Neuron (in vitro differentiated cells): ENCODE measurements around the gene UBC.
"Not testable (repeated sequence)": the region's sequence is repeated elsewhere in the genome, so short reads cannot be mapped to it uniquely, and the experiment has no call there.

Experiments used
- H2AFZ ChIP-seq: one replicate; pipeline ENCODE4 v1.6.1; 2013; ENCODE audit warnings: low read depth, mild to moderate bottlenecking, inconsistent platforms, low read length, moderate library complexity
- H3K27me3 ChIP-seq: one replicate; pipeline ENCODE4 v1.6.1; 2013; ENCODE audit warnings: low read length; ENCODE audit not compliant: insufficient read depth
- H3K36me3 ChIP-seq: one replicate; pipeline ENCODE4 v1.6.1; 2013; ENCODE audit warnings: low read length; ENCODE audit not compliant: insufficient read depth
- H3K4me1 ChIP-seq: one replicate; pipeline ENCODE4 v1.6.1; 2013; ENCODE audit warnings: low read length; ENCODE audit not compliant: insufficient read depth
- H3K4me3 ChIP-seq: 2 replicates; pipeline ENCODE4 v1.5.1; 2013; ENCODE audit warnings: mild to moderate bottlenecking, low read length, moderate library complexity
- H3K9me3 ChIP-seq: one replicate; pipeline ENCODE4 v1.6.1; 2013; ENCODE audit warnings: low read length

Gene UBC

GRCh38 chr12:124881123-124881522, 33.3 kb downstream of the UBC start:
- no peak overlapping the region for H3K4me3 ChIP-seq
- H3K27me3 ChIP-seq, result no peaks in the 10 kb centered on the region
- H2AFZ ChIP-seq, result no peak overlapping the region
- H3K9me3 ChIP-seq, result no peaks in the 10 kb centered on the region
- H3K36me3 ChIP-seq, result no peaks in the 10 kb centered on the region
- no peaks in the 10 kb centered on the region for H3K4me1 ChIP-seq

- H3K4me3 ChIP-seq, H3K9me3 ChIP-seq, H3K4me1 ChIP-seq, H3K36me3 ChIP-seq, H3K27me3 ChIP-seq, H2AFZ ChIP-seq: not testable (repeated sequence)
These were observed 34.1 kb downstream of the UBC start for GRCh38 chr12:124880335-124880734.

- Histone ChIP-seq H2AFZ (no peak overlapping the region), H3K27me3 (no peaks in the 10 kb centered on the region)
These were observed 35.5 kb downstream of the UBC start for GRCh38 chr12:124878795-124879516.

GRCh38 chr12:124877423-124877822, 37.0 kb downstream of the UBC start:
- Histone ChIP-seq H3K4me3 (no peak overlapping the region), H3K36me3 (no peaks in the 10 kb centered on the region), H2AFZ (no peak overlapping the region), H3K9me3 (no peaks in the 10 kb centered on the region), H3K27me3 (no peaks in the 10 kb centered on the region), H3K4me1 (peaks cover 5% of the 10 kb centered on the region)

More at GRCh38 chr12:124878795-124879516, 35.5 kb downstream of the UBC start:
- Histone ChIP-seq H3K9me3 (no peaks in the 10 kb centered on the region), H3K36me3 (no peaks in the 10 kb centered on the region), H3K4me3 (no peak overlapping the region), H3K4me1 (peaks cover 5% of the 10 kb centered on the region)

GRCh38 chr12:124876171-124876570, 38.3 kb downstream of the UBC start:
- Histone ChIP-seq H3K36me3 (no peaks in the 10 kb centered on the region), H2AFZ (peak overlapping the region; percentile 13), H3K4me3 (no peak overlapping the region), H3K9me3 (no peaks in the 10 kb centered on the region), H3K27me3 (no peaks in the 10 kb centered on the region), H3K4me1 (peaks cover 5% of the 10 kb centered on the region)

- H2AFZ ChIP-seq, result peak overlapping the region; percentile 13
- no peaks in the 10 kb centered on the region for H3K36me3 ChIP-seq
- peaks cover 5% of the 10 kb centered on the region for H3K4me1 ChIP-seq
- no peaks in the 10 kb centered on the region for H3K27me3 ChIP-seq
- no peaks in the 10 kb centered on the region for H3K9me3 ChIP-seq
- no peak overlapping the region for H3K4me3 ChIP-seq
These were observed 38.7 kb downstream of the UBC start for GRCh38 chr12:124875803-124876132.

- H3K36me3 ChIP-seq, result no peaks in the 10 kb centered on the region
- no peaks in the 10 kb centered on the region for H3K9me3 ChIP-seq
- H2AFZ ChIP-seq, result peak overlapping the region; percentile 31
- H3K4me1 ChIP-seq, result peaks cover 5% of the 10 kb centered on the region
- H3K4me3 ChIP-seq, result no peak overlapping the region
- H3K27me3 ChIP-seq, result no peaks in the 10 kb centered on the region
These were observed 39.3 kb downstream of the UBC start for GRCh38 chr12:124874988-124875802.

GRCh38 chr12:124874188-124874587, 40.3 kb downstream of the UBC start:
- Histone ChIP-seq H3K4me3 (no peak overlapping the region), H3K36me3 (no peaks in the 10 kb centered on the region), H3K27me3 (no peaks in the 10 kb centered on the region), H2AFZ (no peak overlapping the region), H3K4me1 (peaks cover 5% of the 10 kb centered on the region), H3K9me3 (no peaks in the 10 kb centered on the region)

- Histone ChIP-seq H2AFZ (no peak overlapping the region), H3K4me3 (no peak overlapping the region), H3K9me3 (no peaks in the 10 kb centered on the region), H3K36me3 (no peaks in the 10 kb centered on the region), H3K27me3 (no peaks in the 10 kb centered on the region), H3K4me1 (peaks cover 5% of the 10 kb centered on the region)
These were observed 42.3 kb downstream of the UBC start for GRCh38 chr12:124872068-124872719.

GRCh38 chr12:124871297-124871696, 43.2 kb downstream of the UBC start:
- Histone ChIP-seq H3K27me3 (no peaks in the 10 kb centered on the region), H3K4me1 (peaks cover 5% of the 10 kb centered on the region), H2AFZ (no peak overlapping the region), H3K36me3 (no peaks in the 10 kb centered on the region), H3K9me3 (no peaks in the 10 kb centered on the region), H3K4me3 (no peak overlapping the region)

- H2AFZ ChIP-seq, result no peak overlapping the region
- no peaks in the 10 kb centered on the region for H3K27me3 ChIP-seq
- peaks cover 4% of the 10 kb centered on the region for H3K4me1 ChIP-seq
- no peaks in the 10 kb centered on the region for H3K9me3 ChIP-seq
- H3K36me3 ChIP-seq, result no peaks in the 10 kb centered on the region
- no peak overlapping the region for H3K4me3 ChIP-seq
These were observed 43.9 kb downstream of the UBC start for GRCh38 chr12:124870515-124870914.

GRCh38 chr12:124869059-124869665, 45.3 kb downstream of the UBC start:
- Histone ChIP-seq H3K27me3 (no peaks in the 10 kb centered on the region), H2AFZ (no peak overlapping the region), H3K4me3 (no peak overlapping the region), H3K36me3 (no peaks in the 10 kb centered on the region), H3K4me1 (no peaks in the 10 kb centered on the region), H3K9me3 (peaks cover 2% of the 10 kb centered on the region)
